Activated B cell treated with CpG ODN at 0.5 μM for 24 hours (primary cell): ENCODE results near the gene COL4A4. TPM values are rescaled to one million over a fixed set of nuclear protein-coding genes. Genes with fewer than 3 reads are reported as not detected.
A peak's percentile ranks its signal among the peaks of the same experiment; 100 is the strongest.

ENCODE experiments used
- ATAC-seq: fragments of 200-7000 bp; cut with Tn5 transposase; one replicate; pipeline ENCODE4 v1.10.0; 2021; ENCODE audit warnings: low read depth, mild to moderate bottlenecking, moderate library complexity
- CTCF ChIA-PET: fragments of 350-600 bp; sonication (Branson Sonifier 250); formaldehyde crosslinking; loops from one replicate; lab custom pipeline; 2021; ENCODE audit warnings: antibody characterized with exemption; lab: Charles Lee
- POLR2A ChIA-PET: fragments of 350-600 bp; sonication (Branson Sonifier 250); formaldehyde crosslinking; loops from one replicate; lab custom pipeline; 2021; ENCODE audit warnings: antibody characterized with exemption; lab: Charles Lee
- DNase-seq: peaks from one replicate; pipeline ENCODE4 v3.0.0; 2022
- H3K27ac Mint-ChIP-seq: one replicate; pipeline ENCODE4 v1.8.0; 2020; ENCODE audit warnings: mixed read lengths
- H3K27me3 Mint-ChIP-seq: one replicate; pipeline ENCODE4 v1.8.0; 2021; ENCODE audit warnings: mixed read lengths
- H3K36me3 Mint-ChIP-seq: one replicate; pipeline ENCODE4 v1.8.0; 2021; ENCODE audit warnings: low read depth, mixed read lengths
- H3K4me1 Mint-ChIP-seq: one replicate; pipeline ENCODE4 v1.8.0; 2021; ENCODE audit warnings: mixed read lengths
- H3K4me3 Mint-ChIP-seq: one replicate; pipeline ENCODE4 v1.8.0; 2020; ENCODE audit warnings: mild to moderate bottlenecking, mixed read lengths
- H3K9me3 Mint-ChIP-seq: one replicate; pipeline ENCODE4 v1.8.0; 2020; ENCODE audit warnings: mixed read lengths
- CTCF ChIP-seq: fragments of 200-600 bp; IDR thresholded peaks from one replicate; pipeline ENCODE4 v1.8.0; 2022; ENCODE audit warnings: antibody characterized with exemption, mild to moderate bottlenecking
- intact Hi-C: fragments of 100-400 bp; cut with micrococcal nuclease; formaldehyde crosslinking; loops from one replicate; pipeline ENCODE4 v1.15.1; 2024
- total RNA-seq: library from RNA; stranded (reverse); gene quantifications from 2 replicates; pipeline ENCODE4 v1.2.3, GENCODE V29; 2022

Gene COL4A4
- total RNA-seq, 1 donor from 2014 or later, result 10.9 TPM

DNA sequence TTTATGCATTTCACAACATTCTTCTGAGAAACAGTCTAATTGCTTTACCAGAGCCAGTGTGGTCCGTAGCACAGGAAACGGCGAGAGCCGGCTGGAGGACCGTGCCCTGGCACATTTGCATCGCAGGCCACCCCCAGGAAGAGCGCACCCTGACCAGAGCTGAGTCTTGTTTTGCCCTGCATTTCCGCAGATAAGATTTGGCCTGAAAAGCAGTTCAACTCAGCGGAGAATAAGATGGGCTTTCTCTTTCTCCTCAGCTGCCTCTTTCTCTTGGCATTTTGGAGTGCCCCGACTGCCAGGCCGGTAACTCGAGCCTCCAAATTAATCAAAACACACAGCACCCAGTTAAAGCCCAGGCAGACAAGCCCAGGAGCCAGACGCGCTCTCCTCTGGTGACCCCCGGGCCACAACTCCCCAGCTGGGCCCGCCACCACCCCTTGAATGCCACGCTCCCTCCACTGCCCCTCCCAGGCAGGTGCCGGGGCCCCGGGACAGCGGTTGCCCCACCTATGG, 464 bp downstream of the COL4A4 start:
- Mint-ChIP-seq H3K27me3 (peaks cover 5% of the 10 kb centered on the region), H3K9me3 (peaks cover 3% of the 10 kb centered on the region), H3K27ac (peak overlapping the region; percentile 89), H3K4me3 (peak overlapping the region; percentile 87), H3K36me3 (peaks cover 21% of the 10 kb centered on the region), H3K4me1 (peaks cover 44% of the 10 kb centered on the region)
- intact Hi-C loops, result loop anchor here (1.0 to 5.0 kb wide), 2 partner anchors 13 to 299 kb away; no protein-coding TSS in a partner anchor
- ChIA-PET POLR2A (interaction anchor here (0.6 to 1.4 kb wide), 3 partner anchors 12 to 222 kb away, joined by 3 to 10 read pairs (median 3); no protein-coding TSS in a partner anchor), CTCF (interaction anchor here (1.9 kb wide), 1 partner anchor 73 kb away, joined by 4 read pairs; no protein-coding TSS in a partner anchor)
- no peak for DNase-seq
- no peak for TF ChIP-seq CTCF
- peak; percentile 30 for ATAC-seq

DNA sequence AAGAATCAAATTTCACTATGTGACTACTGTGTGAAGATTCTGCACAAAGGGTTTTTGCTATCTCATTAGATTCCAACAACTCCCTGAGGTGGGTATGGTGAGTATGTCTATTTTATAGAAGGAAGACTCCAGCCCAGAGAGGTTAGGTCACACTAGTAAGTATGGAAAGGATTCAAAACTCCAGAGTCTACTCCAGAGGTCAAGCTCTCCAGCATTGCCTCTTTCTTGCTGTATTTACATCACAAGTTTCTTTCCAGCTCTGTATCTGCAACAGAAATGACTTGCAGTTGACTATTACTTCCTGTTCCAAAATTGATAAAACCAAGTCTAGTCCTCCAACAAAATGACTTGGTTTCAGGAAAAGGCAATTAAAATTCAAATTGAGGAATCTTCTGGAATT, 2.1 kb downstream of the COL4A4 start:
- no peak overlapping the region for H3K4me3 Mint-ChIP-seq
- ChIA-PET POLR2A (no interaction called here), CTCF (no interaction called here)
- no peak for ATAC-seq
- intact Hi-C loops, result loop anchor here (5.0 kb wide), 1 partner anchor 300 kb away; no protein-coding TSS in a partner anchor
- peaks cover 43% of the 10 kb centered on the region for H3K4me1 Mint-ChIP-seq
- H3K27me3 Mint-ChIP-seq, result peaks cover 4% of the 10 kb centered on the region
- no peak overlapping the region for H3K27ac Mint-ChIP-seq
- no peak for TF ChIP-seq CTCF
- DNase-seq, result no peak
- peaks cover 3% of the 10 kb centered on the region for H3K9me3 Mint-ChIP-seq
- peaks cover 19% of the 10 kb centered on the region for H3K36me3 Mint-ChIP-seq

GRCh38 chr2:227160164-227160563, 3.8 kb downstream of the COL4A4 start:
- no peak overlapping the region for H3K27ac Mint-ChIP-seq
- intact Hi-C loops, result loop anchor here (5.0 kb wide), 1 partner anchor 302 kb away; no protein-coding TSS in a partner anchor
- H3K4me1 Mint-ChIP-seq, result peaks cover 32% of the 10 kb centered on the region
- peaks cover 14% of the 10 kb centered on the region for H3K36me3 Mint-ChIP-seq
- CTCF ChIA-PET, result no interaction called here
- H3K9me3 Mint-ChIP-seq, result peaks cover 3% of the 10 kb centered on the region
- no peak for TF ChIP-seq CTCF
- H3K4me3 Mint-ChIP-seq, result no peak overlapping the region
- POLR2A ChIA-PET, result no interaction called here
- ATAC-seq, result no peak
- peaks cover 4% of the 10 kb centered on the region for H3K27me3 Mint-ChIP-seq
- DNase-seq, result no peak

GRCh38 chr2:227154986-227155774, 8.8 kb downstream of the COL4A4 start:
- Mint-ChIP-seq H3K36me3 (peaks cover 10% of the 10 kb centered on the region), H3K27me3 (no peaks in the 10 kb centered on the region), H3K9me3 (peaks cover 3% of the 10 kb centered on the region), H3K4me3 (no peak overlapping the region), H3K27ac (no peak overlapping the region), H3K4me1 (peaks cover 11% of the 10 kb centered on the region)
- DNase-seq (no peak), ATAC-seq (no peak)
- ChIA-PET CTCF (interaction anchor here (1.4 kb wide), 1 partner anchor 83 kb away, joined by 3 read pairs; no protein-coding TSS in a partner anchor), POLR2A (no interaction called here)
- TF ChIP-seq CTCF, result no peak
- intact Hi-C loops, result loop anchor here (5.0 kb wide), 1 partner anchor 42 kb away; no protein-coding TSS in a partner anchor
